ENCODE results near the gene CMC1.
"Not testable (repeated sequence)": the region's sequence is repeated elsewhere in the genome, so short reads cannot be mapped to it uniquely, and the experiment has no call there.

CMC1 gene

DNA sequence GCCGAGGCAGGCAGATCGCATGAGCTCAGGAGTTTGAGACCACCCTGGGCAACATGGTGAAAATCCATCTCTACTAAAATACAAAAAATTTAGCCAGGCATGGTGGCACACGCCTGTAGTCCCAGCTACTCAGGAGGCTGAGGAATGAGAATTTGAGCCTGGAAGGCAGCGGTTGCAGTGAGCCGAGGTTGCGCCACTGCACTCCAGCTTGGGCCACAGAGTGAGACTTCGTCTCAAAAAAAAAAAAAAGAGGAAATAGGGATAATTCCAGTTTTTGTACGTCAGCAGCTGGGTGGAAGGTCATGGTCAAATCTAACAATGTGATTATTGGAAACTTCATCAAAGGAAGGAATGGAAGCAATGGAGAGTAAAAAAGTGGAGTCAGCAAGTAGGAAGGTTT is 3.1 kb downstream of the CMC1 start:
- DNase-seq (ENCODE audit: low read depth), result no peak

DNA sequence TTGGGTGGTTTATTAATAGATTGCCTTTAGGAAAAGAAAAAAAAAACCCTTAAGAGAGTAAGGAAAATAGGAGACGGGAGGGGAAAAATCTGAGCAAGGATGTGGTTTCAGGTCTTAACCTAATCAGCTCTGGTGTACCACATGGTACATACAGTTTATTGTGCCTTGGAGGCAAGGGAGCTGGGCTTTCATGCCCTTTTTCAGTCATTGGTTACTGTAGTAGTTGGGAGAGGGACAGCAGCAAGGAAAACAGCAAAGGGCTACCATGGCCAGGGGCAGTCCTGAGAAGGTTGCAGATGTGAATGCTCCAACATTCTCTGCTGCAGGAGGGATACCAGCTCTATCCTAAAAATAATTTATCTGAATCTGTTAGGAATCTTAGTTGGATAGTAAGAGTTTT is 5.9 kb downstream of the CMC1 start:
- DNase-seq (ENCODE audit: low read depth), result no peak

DNA sequence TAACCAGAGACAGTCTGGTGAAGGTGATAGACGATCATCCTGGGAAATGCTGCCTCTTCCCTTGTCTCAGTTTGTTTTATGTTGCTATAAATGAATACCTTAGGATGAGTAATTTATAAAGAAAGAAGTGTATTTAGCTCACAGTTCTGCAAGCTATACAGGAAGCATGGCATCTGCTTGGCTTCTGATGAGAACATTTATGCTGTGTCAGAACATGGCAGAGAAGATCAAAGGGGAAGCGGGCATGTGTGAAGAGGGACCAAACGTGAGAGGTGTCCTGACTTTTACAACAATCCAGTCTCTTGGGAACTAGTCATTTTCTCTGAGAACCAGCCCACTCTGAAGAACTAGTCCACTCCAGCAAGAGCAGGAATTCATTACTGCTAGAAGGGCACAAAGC is 9.6 kb downstream of the CMC1 start:
- DNase-seq (ENCODE audit: low read depth), result no peak

DNA sequence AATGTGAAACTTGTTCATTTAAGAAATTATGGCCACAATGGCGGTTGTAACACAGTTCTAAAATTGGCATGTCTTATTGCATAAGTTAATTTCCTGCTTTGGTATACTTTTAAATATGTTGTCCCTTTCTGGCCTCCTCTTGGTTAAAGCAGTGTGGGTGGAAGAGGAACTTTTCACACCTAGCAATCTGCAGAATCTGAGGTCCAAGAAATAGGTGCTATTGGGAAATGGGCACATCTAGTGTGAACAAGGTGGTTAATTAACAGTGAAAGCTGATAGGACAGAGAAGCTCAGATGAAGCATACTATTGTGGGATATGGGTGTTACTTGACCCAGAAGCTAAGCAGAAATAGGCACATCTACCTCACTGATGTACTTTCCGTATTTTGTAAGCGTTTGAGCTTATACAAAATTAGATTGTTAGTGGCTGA is 10.6 kb downstream of the CMC1 start:
- no peak for DNase-seq (ENCODE audit: low read depth)

DNA sequence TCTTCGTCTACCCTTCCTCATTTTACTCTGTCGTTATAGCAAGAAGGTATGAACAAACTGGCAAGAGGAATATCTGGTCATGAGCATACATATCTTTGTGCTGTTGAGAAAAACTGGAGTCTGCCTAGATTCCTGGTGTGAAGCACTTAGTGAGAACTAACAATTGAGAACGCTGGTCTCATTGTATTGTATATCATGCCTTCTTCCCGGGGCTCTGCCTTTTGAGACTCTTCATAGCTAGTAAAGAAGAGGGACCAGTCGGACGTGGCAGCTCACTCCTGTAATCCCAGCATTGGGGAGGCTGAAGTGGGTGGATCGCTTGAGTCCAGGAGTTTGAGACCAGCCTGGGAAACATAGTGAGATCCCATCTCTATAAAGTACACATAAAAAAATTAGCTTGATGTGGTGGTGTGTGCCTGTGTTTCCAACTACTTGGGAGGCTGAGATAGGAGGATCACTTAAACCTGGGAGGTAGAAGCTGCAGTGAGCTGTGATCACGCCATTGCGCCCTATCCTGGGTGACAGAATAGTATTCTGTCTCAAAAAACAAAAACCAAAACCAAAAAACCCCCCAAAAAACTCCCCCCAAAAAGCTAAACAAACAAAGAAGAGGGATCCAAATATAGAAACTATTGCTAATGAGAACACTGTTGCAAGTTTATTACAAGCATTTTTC is 11.8 kb downstream of the CMC1 start:
- no peak for DNase-seq (ENCODE audit: low read depth)

DNA sequence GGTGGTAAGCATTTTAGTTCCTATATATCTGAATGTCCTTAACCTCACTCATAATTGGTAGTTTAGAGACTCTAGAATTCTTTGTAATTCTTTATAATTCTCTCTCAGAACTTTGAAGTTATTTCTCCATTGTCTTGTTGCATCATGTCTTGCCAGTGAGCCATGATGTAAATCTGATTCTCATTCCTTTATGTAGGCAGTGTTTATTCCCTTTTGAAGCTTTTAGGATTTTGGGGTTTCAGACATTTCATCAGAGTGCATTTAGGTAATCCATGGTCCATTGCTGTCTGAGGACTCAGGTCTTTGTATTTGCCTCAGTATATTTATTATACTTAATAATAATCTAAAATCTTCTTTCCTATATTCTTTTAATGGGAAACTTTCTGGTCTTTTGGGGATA is 20.6 kb downstream of the CMC1 start:
- DNase-seq (ENCODE audit: low read depth), result no peak

DNA sequence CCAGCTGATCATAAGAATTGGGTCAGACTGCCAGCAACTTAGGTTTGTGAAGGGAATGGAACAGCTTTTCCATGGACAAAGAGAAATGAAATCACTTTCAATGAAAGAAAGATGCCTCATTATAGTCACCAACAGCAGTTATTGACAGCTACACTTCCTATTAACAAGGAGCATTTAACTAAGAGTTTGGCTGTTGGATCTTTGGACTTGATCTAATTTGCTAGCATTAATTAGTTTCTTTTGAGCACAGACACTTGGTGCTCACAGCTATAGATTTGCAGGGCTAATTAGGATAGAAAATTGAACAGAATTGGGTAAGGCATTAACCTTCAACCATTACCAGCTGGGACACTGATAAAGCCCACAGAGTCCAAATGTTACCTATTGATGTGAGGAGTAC is 24.2 kb downstream of the CMC1 start:
- no peak for DNase-seq (ENCODE audit: low read depth)

DNA sequence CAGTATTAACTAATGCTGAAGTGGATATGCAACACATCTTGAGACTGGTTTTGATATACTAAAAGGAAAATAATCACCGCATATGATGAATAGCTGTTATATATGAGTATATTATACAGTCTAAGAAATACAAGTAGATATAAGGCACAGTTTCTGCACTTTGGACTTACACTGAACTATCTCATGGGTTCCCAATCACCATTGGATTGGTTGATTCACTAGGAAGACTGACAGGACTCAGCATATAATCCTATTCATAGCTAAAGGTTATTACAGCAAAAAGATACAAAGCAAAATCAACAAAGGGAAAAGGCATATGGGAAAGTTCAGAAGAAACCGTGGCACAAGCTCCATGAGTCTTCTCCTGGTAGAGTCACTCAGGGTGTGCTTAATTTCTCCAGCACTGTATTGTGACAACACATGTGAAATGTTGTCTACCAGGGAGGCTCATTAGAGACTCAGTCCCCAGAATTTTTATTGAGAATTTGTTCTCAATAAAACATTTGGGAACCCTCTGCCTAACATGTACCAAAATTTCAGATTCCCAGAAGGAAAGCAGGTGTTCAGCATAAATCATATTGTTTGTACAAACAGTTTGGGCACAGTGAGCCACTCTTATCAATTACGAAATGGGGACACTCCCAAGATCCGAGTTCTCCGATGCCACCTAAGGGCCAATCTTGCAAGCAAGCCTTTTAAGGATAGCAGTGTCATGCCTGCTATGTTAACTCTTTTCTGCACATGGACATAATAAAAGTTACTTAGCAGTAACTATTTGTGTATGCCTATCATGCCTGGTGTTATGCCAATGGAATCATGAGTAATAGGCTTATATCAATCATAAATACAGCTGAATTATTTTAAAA is 26.8 kb downstream of the CMC1 start:
- no peak for DNase-seq (ENCODE audit: low read depth)

DNA sequence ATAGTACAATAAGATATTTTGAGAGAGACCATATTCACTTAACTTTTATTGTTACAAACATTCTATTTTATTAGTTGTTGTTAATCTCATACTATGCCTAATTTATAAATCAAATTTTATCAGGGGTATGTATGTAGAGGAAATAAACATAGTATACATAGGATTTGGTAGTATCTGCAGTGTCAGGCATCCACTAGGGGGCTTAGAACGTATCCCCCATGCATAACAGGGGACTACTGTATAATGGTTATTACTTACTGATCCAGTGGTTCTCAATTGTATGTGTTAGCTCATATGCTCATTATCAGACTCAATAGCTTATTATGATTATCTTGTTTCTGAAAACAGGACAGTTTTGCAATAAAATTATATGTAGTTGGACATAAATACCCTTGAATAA is 27.6 kb downstream of the CMC1 start:
- no peak for DNase-seq (ENCODE audit: low read depth)

DNA sequence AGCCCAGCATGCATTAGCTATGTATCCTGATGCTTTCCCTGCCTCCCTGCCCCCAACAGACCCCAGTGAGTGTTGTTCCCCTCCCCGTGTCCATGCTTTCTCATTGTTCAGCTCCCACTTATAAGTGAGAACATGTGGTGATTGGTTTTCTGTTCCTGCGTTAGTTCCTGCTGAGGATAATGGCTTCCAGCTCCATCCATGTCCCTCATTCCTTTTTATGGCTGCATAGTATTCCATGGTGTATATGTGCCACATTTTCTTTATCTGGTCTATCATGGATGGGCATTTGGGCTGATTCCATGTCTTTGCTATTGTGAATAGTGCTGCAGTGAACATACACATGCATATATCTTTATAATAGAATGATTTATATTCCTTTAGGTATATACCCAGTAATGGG is 28.5 kb downstream of the CMC1 start:
- DNase-seq (ENCODE audit: low read depth), result not testable (repeated sequence)

DNA sequence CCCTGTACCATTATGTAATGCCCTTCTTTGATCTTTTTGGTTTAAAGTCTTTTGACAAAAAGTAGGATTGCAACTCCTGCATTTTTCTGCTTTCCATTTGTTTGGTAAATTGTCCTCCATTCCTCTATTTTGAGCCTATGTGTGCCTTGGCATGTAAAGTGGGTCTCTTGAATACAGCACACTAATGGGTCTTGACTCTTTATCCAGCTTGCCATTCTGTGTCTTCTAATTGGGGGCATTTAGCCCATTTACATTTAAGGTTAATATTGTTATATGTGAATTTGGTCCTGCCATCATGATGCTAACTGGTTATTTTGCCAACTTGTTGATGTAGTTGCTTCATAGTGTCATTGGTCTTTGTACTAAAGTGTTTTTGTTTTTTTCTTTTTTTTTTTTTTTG is 32.4 kb downstream of the CMC1 start:
- DNase-seq (ENCODE audit: low read depth), result no peak

DNA sequence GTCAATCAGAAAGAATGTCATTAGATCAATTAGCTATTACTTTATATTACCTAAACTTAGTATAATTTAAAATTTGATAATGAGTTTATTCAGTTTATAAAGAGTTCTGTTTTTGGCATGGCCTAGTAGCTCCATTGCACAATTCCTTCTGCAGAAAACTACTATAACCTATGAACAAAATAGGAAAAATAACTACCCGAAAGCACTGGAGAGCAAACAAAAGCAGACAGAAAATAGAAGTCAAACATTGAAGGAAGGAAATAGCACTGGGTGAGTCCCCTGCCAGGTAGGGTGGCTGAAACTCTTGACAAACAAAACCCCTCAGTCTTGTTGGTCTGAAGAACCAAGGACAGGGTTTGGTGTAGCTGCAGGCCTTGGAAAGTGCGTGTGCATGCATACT is 37.5 kb downstream of the CMC1 start:
- no peak for DNase-seq (ENCODE audit: low read depth)

DNA sequence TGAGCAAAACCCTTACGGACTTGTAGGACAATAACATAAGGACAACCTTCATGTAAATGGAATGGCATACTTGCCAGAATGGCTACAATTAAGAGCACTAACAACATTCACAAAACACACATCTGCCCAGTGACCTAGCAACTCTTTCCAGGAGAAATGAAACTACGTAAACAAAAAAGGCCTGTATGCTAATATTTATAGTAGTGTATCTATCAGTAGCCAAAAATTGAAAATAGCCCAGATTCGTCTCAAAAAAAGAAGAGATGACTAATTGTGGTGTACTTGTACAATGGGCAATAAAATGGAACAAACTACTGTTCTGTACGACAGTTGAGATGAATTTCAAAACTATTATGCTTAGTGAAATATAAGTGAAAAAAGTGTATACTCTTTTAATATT is 38.4 kb downstream of the CMC1 start:
- DNase-seq (ENCODE audit: low read depth), result no peak

DNA sequence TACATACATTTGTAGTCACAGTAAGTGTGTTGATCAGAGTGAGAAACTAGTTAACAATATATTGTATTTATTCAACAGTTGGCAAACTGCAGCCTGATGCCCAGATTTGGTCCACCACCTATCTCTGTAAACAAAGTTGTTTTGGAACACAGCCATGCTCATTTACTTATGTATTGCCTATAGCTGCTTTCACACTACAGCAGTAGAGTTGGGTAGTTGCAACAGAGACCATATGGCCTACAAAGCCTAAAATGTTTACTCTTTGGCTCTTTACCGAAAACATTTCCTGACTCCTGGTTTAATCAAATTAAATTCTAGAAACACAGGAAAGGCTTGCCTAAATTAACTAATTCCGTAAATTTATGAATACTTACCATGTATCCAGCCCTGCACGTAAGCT is 39.4 kb downstream of the CMC1 start:
- DNase-seq (ENCODE audit: low read depth), result no peak

DNA sequence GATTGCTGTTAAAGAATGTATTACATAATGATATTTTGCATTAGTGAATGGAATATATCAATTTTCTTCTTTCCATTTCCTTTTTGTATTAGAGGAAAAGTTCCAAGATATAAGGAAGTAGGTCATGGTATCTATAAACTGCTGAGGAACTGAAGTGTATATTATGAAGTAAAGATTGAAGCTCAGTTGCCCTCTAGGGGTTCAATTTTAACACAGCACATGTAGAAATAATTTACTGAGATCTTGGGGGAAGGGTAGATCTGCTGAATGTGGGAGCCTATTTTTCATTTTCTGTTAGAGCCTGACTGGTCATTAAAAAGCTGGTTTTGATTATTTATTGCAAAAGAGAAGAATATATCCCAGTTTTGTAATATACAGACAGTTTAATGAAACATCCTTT is 45.2 kb downstream of the CMC1 start:
- no peak for DNase-seq (ENCODE audit: low read depth)

DNA sequence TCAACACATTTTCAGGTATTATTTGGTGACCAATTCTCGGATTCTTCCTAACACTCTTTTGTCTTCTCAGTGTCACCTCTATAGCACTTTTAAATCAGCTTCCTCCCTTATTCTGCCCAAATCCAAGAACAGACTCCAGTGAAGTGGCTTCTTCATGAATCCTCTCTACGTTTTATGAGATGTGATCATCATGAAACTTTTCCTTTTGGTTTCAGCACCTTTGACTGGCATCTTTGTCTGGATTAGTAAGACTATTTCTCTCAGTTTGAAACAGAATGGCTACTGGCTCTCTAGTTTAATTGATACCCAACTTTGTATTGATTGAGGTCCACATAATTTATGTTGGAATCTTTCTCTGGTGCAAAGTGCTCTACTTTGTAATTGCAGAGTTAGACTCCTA is 45.6 kb downstream of the CMC1 start:
- DNase-seq (ENCODE audit: low read depth), result no peak

DNA sequence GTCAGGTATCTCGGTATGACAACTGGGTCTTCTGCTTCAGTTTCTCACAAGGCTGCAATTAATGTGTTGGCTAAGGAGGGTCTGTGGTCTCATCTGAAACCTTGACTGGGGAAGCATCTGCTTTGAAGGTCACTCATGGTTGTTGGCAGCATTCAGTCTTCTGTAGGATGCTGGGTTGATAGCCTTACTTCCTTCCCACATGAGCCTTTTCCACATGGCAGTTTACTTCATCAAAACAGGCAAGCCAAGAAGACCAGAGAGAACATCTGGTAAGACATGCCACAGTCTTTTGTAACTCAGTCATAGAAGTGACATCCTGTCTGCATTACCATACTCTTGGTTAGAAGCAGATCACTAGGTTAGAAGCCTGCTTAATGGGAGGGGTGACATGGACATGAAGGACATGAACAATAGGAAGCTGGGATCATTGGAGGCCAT is 49.5 kb downstream of the CMC1 start:
- DNase-seq (ENCODE audit: low read depth), result no peak

DNA sequence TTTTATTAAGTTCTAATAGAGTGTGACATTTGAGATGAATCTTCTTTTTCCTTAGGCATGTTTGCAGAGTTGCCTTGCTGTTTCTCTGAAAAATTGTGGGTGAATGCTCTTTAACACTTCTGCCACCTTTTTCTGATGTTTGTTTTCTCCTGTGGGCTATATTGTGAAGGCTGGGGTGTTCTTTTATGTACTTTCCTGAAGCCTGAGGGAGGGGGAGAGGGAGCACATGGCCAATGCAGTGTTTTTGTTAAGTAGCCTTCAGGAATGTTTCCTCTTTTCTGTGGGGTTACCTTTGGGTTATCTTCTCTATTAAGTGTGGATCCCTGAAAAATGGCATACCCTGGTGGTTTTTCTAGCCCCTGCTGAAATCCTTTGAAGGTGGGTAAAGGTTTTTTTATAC is 50.2 kb downstream of the CMC1 start:
- no peak for DNase-seq (ENCODE audit: low read depth)

DNA sequence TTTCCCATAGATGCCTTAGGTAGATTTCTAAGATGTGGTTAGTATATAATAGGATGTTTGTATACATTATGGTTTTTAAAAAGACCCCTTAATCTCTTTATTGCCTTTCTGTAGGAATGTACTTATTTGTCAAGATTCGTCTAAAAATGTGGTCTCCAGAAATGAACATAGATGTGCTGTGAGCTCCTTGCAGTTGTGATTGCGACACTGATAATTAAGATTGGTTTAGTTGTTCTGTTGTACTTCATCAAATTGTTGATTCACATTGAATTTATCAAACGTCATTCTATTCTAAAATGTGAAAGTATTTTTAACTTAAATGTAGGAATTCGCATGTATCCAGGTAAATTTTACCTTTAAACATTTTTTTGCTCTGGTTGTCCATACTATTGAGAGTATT is 51.2 kb downstream of the CMC1 start:
- DNase-seq (ENCODE audit: low read depth), result no peak

DNA sequence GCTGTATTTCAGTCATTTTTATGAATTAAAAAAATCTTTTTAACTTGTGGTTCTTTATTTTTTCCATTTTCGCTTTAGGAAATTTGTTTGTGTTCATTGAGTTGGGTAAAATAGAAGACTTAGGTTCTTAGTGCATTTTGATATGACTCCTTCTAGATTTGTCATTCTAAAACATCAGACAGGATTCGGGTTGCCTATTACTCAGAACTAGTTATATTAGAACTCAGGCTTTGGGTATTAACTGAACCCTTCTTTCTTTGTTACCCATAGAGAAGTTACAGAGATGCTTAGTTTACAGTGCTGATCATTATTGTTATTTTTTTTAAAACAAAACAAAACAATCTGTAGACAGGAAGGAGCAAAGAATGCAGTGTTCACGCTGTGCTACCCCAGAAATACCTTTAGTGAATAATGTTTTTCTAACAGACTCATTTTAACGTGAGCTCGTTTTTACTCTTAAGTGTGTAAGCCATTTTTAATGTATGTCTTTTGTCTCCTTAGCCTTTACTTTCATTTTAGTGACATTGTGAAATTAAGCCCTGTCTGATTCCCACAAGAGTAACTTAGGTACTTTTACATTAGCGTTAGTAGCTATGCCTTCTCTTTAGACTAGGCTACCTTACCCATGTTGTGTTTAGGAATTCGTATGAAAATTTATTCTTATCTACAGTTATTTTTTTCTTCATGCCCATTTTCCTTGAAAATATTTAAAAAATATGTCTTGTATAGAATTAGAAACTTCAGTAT is 53.4 kb downstream of the CMC1 start:
- no peak for DNase-seq (ENCODE audit: low read depth)

DNA sequence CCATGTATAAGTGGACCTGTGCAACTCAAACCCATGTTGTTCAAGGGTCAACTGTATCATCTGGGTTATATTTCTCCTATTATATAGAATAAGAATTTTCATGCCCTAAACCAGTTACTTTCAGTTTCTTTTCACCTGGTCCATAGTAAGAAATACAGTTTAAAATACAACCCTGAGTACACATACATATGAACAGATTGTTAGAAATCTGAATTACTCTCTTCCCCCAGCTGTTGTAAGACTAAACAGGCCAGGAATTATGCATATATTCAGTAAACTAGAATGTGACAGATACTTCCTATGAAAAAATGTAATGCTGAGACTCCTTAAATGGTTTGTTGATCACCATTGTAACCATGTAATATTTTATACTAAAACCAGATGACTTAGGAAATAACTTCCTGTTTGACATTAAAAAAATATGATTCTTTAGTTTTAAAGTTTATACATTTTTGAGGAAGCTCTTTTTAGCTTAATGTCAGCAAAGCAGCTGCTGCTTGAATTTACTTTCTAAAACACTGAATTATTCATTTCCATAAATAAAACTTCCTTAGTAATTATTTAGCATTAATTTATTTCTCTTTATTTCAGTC is 54.6 kb downstream of the CMC1 start:
- DNase-seq (ENCODE audit: low read depth), result no peak

DNA sequence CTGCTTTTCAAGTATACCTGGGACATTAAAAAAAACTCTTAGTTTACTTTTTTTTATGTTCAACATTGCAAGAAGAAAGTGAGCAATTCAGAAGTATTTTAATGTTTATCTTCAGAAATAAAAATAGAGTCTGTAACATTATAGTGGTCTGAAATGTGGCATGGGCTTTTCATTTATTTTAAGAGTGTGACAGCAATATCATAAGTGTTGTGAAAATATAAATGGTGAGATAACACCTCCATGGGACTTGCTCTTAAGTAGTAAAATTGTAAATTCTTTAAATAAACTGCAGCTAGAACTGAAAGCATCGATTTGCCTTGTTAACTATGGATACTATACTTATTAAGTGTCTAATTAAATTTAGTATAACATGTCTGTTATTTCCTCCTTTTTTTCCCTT is 58.3 kb downstream of the CMC1 start:
- DNase-seq (ENCODE audit: low read depth), result no peak
